Stimulated activated CD4-positive, alpha-beta T cell treated with anti-CD3 and anti-CD28 coated beads, Interleukin-15, amount 100 ng/mL, for 24 hours (primary cell): ENCODE results near the gene PGA3.
"Not testable (repeated sequence)": the region's sequence is repeated elsewhere in the genome, so short reads cannot be mapped to it uniquely, and the experiment has no call there.

Source experiments
- DNase-seq: peaks from one replicate; pipeline ENCODE4 v3.0.0-alpha.2; 2020

Gene PGA3

GRCh38 chr11:61172356-61172755, 31.0 kb upstream of the PGA3 start:
- no peak for DNase-seq

GRCh38 chr11:61172888-61173287, 30.4 kb upstream of the PGA3 start:
- no peak for DNase-seq

GRCh38 chr11:61173456-61173855, 29.9 kb upstream of the PGA3 start:
- no peak for DNase-seq

GRCh38 chr11:61174273-61174672, 29.0 kb upstream of the PGA3 start:
- no peak for DNase-seq

- DNase-seq, result no peak
Measured at GRCh38 chr11:61174949-61175348, 28.4 kb upstream of the PGA3 start.

GRCh38 chr11:61176446-61176845, 26.9 kb upstream of the PGA3 start:
- no peak for DNase-seq

- DNase-seq, result not testable (repeated sequence)
Measured at GRCh38 chr11:61180205-61180604, 23.1 kb upstream of the PGA3 start.

- no peak for DNase-seq
Measured at GRCh38 chr11:61181489-61181888, 21.8 kb upstream of the PGA3 start.

- no peak for DNase-seq
Measured at GRCh38 chr11:61183645-61184044, 19.7 kb upstream of the PGA3 start.

- DNase-seq, result no peak
Measured at GRCh38 chr11:61186504-61186903, 16.8 kb upstream of the PGA3 start.

GRCh38 chr11:61187505-61188130, 15.7 kb upstream of the PGA3 start:
- DNase-seq, result peak; percentile 87

GRCh38 chr11:61189933-61190332, 13.4 kb upstream of the PGA3 start:
- no peak for DNase-seq

GRCh38 chr11:61193596-61193995, 9.7 kb upstream of the PGA3 start:
- no peak for DNase-seq

GRCh38 chr11:61194169-61194671, 9.1 kb upstream of the PGA3 start:
- DNase-seq, result no peak

- DNase-seq, result no peak
Measured at GRCh38 chr11:61194981-61195695, 8.2 kb upstream of the PGA3 start.

GRCh38 chr11:61195719-61196118, 7.6 kb upstream of the PGA3 start:
- no peak for DNase-seq

GRCh38 chr11:61198361-61198760, 5.0 kb upstream of the PGA3 start:
- DNase-seq, result no peak

- DNase-seq, result no peak
Measured at GRCh38 chr11:61198948-61199523, 4.3 kb upstream of the PGA3 start.

GRCh38 chr11:61201476-61201875, 1.8 kb upstream of the PGA3 start:
- DNase-seq, result no peak

- not testable (repeated sequence) for DNase-seq
Measured at GRCh38 chr11:61203873-61204272, 558 bp downstream of the PGA3 start.

GRCh38 chr11:61204502-61205059, 1.3 kb downstream of the PGA3 start:
- DNase-seq, result not testable (repeated sequence)

- DNase-seq, result not testable (repeated sequence)
Measured at GRCh38 chr11:61207636-61208310, 4.5 kb downstream of the PGA3 start.

GRCh38 chr11:61210629-61211028, 7.3 kb downstream of the PGA3 start:
- not testable (repeated sequence) for DNase-seq
